Stimulated activated CD4-positive, alpha-beta T cell treated with anti-CD3 and anti-CD28 coated beads, Interleukin-2, amount 100 ng/mL, for 4 hours (primary cell): ENCODE measurements around the gene DDIT3.
A peak's percentile ranks its signal among the peaks of the same experiment; 100 is the strongest.

Experiments used
- DNase-seq: peaks from one replicate; pipeline ENCODE4 v3.0.0-alpha.2; 2020; ENCODE audit warnings: low read depth

The DDIT3 gene

DNA sequence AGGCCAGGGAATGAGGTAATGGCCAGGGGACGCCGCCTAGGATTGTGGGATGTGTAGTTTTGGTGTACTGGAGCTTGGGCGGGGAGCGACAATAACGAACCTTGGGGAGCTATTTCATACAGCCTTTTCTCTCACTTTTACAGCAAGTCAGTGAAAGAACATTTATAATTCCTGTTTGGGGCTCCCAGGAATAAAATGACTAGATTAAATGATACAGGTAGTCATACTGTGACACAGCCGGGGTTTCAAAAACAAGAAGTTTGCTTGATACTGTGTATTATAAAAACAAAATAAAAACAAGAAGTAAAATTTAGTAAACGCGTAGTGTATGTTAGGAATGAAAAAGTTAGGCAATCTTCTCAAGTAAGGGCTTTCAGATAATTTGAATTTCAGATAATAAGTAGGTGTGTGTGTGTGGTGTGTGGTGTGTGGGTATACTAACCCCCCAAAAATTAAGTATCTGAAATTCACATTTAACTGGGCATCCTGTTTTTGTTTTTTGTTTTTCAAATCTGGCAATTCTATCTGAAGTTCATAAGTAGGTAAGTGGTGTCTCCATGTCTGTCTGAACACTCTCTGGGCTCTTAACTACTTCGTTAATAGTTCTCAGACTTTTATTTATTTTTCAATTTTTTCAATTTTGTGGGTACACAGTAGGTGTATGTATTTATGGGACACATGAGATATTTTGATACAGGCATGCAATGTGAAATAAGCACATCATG is 27.1 kb upstream of the DDIT3 start:
- no peak for DNase-seq

DNA sequence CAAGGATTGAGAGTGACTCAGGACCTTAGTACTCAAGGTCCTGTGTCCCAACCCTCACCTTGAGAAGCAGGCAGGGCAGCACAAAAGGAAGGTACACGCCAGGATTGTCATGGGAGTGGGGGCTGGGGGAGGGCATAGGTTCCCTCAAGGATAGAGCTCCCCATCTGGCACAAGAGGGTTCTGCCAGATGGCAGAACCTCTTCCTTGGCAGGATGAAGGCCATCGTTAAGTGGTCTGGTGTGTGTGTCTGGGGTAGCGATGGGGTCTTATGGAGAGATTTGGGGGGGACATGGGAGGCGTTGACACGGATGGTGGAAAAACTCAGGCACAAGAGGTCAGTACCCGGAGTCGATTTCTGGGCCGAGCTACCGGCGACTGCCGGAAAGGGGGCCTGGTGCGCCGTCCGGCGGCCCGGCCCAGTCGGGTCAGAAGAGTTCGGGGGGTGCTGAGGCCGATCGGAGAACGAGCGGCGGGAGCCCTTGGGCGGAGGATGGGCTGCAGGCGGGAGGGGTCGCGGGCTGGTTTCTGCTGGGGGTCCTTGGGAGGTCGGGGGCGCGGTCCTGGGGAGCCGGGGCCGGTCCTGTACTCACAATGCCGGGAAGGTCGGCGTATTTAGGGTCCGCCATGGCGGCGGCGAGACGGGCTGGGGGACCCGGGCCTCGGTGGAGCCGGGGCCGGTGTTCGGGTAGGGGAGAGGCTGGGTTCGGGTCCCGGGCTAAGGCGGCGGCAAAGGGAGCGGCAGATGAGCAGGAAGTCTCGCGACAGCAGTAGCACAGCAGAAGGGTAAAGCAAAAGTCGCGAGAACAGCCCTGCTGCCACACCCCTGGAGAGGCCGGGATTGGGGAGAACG is 26.3 kb upstream of the DDIT3 start, which contains the start of gene DCTN2:
Gene DCTN2, minus strand, starts transcription at position 755 of the 850 bp plus-strand sequence. Its CDS starts 129 bp downstream, at position 626.
- peak; percentile 89 for DNase-seq

DNA sequence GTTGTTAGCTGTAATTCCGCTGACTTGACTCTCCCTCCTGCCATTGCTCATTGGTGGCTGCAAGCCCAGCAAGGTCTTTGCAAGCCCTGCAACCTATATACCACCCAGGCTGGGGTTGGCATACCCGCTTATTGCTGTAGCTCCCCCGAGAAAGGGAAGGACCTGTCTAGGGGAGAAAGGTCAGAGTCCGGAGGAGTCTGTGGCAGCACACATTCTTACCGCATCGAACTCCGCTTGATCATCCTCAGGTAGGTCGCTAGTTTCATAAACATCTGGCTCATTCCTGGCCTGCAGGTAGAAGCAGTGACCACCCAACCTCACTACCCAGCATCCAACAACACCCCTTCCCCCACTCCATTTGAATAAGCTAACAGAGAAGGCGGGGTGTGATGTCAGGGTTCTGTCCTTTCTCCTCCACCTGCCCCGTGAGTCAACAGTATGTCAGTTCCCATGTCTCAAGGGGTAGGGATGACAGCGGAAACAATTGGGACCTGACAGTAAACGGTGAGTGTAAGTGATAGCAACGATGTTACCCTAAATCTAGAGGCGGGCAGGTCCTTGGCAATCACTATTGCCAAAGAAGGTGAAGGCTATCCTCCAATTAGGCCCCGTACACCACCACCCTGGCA is 25.6 kb upstream of the DDIT3 start:
- DNase-seq: no peak

DNA sequence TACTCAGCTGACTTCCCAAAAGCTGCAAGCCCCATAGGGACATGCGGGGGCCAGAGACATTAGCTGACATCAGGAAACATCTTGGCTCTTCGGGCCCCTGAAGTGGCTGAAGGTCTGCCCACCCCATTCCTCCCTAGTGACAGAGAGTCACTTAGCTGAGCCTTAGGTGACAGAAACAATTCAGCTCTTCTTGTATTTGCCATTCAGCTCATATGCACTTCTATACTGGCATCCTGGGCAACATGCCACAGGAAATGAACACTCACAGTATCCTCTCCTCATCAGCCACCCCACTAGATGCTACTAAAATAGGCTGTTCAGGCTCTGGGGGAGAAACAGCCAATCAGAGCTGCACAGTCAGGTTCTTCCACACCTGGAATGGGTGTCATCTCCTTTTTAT is 23.3 kb upstream of the DDIT3 start:
- no peak for DNase-seq

DNA sequence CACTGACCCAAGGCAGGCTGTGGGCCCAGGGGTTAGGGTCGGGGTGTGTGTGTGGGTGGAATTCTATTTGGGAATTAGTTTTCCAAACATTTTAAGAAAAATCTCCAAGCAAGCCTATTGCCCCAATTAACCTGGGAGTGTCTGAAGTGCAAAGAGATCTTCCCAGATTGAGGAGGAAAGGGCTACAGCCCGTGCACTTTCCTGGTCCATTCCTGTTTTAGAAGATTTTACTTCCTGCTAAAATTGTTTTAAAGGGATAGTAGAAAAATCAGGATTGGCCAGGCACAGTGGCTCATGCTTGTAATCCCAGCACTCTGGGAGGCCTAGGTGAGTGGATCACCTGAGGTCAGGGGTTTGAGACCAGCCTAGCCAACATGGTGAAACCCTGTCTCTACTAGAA is 21.4 kb upstream of the DDIT3 start:
- DNase-seq: no peak

DNA sequence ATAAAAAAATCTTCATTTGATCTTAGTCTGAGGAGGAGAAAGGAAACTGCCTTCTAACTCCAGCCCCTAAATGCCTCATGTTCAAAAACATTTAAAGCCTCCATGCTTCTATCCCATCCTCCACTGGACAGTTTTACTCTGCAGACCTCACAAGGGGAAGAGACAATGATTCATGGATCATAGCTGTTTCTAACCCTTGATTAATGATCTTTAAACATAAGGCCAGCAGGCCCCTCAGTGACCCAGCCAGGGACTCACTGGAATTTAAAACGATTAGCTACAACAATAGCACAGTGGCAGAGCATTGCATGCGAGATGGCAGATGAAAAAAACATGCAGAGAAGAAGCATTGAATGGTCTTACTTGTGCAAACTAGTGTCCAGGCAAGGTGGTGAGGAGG is 20.7 kb upstream of the DDIT3 start:
- DNase-seq: no peak

DNA sequence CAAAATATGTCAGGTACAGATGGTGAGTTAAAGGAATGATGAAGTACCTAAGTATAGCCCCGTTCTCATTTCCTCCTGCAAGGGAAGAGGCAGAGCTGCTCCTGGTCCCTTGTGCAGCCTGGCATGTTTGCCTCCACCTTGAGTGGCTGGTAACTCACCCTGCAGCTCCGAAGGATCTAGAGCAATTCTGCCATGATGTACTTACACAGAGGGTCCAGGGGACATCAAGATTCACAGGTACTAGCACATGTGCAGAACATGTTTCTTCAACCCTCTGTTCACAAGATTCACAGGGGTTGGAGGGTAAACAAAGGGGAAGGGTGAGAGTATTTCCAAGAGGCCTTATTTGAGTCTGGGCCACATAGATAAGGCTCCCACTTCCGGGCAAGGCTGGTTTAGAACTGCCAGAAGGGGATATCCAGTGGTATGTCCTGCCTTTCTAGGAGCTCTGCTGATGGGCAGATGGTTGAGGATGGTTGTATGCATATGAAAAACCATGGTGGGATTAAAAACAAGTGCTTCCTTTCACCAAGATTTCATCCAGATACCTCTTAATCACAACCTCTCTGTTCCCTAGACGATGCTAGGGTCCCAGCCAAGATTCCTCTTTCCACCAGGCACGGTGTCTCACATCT is 18.9 kb upstream of the DDIT3 start:
- no peak for DNase-seq

DNA sequence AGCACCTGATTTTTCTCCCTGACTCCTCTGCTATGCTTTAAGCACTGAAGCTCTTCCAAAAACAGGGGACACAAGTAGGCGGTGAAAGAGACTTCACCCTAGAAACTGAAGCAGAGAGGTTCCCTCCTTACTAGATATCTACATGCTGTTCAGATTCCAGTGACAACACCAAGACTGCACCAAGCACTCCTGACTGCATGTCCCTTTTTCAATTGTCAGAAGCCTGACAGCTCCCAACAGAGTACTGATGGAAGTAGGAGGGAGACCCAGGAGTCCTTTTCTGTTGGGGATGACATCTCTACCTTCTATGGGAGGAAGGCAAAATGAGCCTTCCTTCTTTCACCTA is 16.3 kb upstream of the DDIT3 start:
- no peak for DNase-seq

DNA sequence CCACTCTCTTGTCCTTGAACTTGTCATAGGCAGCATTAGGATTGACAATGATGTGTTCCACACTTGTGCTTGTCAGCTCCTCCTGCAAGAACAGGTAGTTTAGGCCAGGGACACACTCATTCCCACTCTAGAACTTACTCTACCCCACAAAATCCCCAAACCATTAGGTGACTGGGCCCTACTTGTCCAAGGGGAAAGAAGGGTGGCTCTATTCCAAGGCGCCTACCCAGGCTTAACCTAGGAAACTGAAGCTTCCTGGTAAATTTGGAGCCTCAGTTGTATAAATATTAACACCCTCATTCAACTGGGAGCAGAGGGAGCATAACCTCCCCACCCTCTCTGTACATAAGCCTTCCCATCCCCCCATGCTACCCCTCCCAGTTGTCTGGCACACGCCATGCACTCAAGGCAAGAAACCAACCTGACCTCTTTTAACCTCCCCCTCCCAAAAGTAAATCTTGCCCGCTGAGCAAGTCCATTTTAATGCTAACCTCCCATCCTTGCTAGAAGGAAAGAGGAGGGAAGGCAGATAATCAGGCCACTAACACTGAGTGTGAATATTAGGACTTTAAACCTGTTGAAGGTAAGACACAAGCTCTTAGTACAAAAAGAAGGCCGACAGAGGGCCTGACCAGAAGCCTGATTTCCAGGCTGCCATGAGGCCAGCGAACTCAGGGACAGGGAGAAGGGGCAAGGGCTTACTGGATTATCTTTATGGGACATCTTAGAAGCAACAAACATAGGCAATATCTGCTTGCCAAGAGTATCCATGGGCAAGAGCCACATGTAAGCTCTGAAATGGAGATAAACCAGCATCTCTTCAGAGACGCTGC is 15.7 kb upstream of the DDIT3 start:
- DNase-seq: no peak

DNA sequence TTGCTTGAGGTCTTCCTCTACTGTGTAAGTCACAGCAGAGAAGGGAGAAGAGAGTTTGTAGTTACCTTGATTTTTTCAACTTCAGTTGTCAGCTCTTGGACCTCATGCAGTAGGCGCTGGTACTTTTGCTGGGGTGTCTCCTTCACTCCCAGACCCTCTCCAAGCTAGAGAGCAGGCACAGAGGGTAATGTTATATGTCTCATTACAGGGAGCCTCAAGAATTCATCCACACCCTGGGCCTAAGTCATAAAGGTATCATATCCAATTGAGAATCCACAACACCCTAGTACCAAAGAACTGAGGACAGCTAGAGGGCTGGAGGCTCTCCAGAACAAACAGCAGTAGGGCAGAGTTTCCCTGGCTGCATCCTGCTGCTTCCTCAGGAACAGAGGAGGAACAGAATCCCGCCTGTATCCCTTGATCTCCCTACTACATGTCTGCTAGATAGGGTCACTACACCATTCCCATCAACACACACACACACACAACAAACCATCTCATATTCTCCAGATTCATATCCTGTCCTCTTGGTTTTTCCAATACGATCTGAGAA is 14.8 kb upstream of the DDIT3 start:
- DNase-seq: no peak

DNA sequence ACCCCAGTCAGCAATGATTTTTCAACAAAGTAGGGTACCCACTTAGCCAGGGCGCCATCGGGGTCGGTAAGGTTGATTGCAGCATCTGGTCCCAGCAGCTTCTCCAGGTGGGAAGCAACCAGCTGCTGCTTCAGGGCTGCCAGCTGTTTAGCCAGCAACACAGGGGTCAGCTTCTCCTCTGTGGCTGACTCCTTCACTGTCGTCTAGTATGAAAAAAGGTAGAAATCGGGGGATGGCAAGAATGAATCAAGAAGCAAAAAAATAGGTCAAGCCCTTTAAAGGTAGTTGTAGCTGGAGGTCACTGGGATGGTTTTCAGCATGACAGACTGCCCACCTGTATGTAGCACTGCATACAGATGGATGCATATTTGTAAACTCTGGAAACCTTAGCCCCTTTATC is 13.9 kb upstream of the DDIT3 start:
- no peak for DNase-seq

DNA sequence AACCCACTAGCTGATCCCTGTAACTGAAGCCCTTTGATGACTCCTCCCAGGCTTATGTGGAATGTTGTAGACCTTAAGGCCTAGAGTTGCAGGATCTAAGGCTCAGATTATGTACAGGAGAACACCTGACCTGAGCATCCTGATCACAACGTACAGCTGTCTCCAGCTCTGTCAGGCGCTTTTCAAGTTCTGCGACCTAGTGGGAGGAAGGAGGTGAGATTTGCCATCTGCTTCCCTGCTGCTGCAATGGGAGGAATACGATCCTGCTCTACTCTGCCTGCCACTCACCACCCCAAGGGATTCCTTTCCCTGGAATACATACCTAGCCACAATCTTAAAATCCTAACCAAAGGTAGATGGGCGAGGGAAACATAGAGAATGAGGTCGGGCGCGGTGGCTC is 12.8 kb upstream of the DDIT3 start:
- DNase-seq: no peak

DNA sequence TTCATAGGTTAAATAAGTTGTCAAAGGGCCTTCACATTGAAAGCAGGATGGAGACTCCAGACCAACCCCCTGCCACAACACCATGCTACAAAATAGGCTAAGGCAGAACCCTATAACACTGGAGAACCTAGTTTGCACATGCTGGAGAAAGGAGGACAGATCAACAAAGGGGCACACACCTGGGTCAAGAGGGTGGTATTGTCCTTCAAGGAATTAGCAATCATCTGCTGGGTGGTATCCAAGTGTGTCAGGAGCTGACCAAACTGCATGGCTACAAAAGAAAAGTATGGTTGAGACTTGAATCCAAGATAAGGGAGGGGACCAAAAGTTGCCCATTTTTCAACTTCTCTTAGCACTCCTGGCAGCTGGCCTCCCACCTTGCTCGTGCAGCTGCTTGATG is 11.5 kb upstream of the DDIT3 start:
- DNase-seq: no peak

DNA sequence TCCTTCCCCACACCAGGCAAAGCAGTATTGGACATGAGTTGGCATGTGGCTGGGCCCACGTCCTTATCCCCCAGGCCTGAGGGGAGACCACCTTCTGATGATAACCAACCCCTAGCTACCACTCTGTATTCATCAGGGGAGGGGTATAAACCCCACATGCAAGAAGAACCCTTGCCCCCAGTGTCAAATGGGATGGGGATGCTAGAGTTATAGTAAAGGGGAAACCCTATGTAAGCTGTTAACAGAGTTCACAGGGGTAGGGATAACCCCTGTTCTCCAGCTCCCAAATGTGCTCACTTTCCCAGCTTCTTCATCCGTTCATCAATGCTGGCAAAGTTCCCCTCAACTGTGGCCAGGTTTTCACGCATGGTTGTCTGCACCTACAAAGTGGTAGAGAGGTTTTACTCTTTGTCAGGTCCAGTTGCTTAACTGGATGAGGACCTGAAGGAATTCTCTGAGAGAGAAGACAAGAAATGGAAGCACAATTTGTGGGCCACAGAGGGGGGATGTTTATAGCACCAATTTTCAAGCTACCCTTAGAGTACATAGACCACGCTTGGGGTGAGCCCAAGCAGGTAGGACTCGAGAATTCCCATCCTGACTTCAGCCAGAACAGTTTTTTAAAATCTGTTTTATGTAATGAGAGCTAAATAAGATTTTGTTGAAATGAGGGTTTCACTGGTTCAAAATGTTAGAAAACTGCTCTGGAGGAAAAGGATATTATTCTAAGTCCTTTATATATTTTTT is 10.3 kb upstream of the DDIT3 start:
- DNase-seq: no peak

DNA sequence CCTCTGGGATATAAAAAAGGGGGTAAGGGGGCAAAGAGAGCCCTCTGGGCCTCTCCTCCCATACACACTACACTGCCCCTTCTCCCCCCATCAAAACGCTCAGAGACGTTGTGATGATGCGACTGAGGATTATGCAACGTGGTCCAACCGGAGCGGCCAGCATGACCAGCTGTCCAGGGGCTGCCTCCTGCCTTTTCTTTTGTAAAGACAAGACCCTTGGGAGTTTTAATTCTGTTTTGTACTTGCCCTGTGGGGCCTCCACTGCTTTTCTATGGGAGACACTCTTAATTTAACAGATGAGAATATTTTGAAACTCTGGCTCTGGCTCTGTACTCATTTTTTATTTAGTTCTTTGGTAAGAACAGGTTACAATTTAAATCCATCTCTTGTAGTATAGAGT is 9.5 kb upstream of the DDIT3 start:
- DNase-seq: no peak

DNA sequence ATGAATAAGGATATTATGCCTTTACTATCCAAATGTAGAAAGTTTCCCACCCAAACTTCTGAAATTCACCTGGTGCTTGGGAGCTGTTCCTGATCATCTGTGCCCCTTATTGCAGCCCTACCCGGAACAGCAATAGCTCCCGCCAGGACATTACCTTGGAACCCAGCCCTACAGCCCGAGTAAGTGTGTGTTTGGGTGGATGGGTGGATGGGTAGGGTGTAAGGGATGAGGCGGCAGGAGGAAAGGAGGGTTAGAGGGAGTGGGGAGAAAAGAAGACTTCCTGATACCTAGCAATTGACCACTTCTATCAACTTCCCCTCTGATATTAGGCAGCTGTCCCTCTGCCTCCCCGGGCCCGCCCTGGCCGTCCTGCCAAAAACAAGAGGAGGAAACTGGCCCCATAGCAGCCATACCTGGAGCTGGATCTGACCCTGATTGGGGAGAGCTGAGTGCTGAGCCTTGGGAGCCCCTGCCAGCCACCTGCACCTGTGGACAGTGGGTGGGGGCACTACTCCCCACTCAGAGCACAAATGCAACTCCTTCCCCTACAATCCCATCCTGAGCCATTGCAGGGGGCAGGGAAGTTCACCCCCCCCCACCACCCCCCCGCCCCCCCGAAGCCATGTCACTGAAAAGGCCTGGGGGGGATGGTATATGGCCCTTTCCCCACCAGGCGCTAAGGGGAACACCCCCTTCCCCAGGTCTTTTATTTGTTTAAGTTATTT is 8.7 kb upstream of the DDIT3 start:
- DNase-seq: no peak

DNA sequence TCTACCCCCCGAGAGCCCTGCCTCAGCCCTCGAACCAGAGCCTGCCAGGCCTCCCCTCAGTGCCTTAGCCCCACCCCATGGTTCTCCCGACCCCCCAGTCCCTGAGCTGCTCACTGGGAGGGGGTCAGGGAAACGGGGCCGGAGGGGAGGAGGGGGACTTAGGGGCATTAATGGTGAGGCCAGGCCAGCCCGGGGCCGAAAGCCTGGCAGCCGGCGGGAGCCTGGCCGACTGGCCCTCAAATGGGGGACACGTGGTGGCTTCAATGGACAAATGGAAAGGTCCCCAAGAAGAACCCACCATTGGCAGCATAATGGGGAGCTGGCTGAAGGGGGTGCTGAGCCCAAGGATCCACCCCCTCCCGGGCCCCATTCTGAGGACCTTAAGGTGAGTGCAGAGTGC is 7.9 kb upstream of the DDIT3 start:
- no peak for DNase-seq

DNA sequence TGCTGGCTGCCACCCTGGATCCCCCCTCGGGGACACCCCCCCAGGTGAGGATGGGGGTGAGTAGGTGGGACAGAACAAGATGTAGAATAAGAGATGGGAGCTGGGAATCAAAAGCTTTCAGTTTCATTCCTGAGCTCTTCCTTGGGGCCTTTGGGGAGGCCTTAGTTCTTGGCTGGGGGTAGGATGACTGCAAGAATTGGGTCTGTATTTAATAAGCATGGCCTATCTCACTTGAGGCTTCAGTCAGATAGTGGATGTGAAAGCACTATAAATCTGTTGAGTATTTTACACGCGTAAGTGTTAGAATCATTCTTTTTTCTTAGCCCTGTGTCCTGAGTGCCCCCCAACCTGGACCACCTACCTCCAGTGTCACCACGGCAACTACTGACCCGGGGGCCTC is 6.9 kb upstream of the DDIT3 start:
- DNase-seq: no peak

DNA sequence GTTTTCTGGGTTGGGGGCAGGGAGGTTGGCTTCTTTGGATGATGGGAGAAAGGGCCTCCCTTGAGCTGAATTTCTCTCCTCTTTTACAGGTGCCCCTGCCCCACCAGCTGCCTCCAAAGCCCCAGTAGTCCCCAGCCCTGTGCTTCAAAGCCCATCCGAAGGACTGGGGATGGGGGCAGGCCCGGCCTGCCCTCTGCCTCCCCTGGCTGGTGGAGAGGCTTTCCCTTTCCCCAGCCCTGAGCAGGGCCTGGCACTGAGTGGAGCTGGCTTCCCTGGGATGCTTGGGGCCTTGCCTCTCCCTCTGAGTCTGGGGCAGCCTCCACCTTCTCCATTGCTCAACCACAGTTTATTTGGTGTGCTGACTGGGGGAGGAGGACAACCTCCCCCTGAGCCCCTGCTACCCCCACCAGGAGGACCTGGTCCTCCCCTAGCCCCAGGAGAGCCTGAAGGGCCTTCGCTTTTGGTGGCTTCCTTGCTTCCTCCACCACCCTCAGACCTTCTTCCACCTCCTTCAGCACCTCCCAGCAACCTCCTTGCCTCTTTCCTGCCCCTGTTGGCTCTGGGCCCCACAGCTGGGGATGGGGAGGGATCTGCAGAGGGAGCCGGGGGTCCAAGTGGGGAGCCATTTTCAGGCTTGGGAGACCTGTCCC is 6.3 kb upstream of the DDIT3 start:
- DNase-seq: no peak
